CD4-positive, alpha-beta T cell treated with Interleukin-10 for 1 hour (primary cell): ENCODE results near the gene MIPEP.
"Not testable (repeated sequence)": the region's sequence is repeated elsewhere in the genome, so short reads cannot be mapped to it uniquely, and the experiment has no call there.

Experiments used
- DNase-seq: peaks from one replicate; pipeline ENCODE4 v3.0.0-alpha.2; 2020

MIPEP gene

GRCh38 chr13:23884361-23884760 is 4.8 kb downstream of the MIPEP start:
- not testable (repeated sequence) for DNase-seq

GRCh38 chr13:23883255-23883654 is 5.9 kb downstream of the MIPEP start:
- no peak for DNase-seq

- DNase-seq: not testable (repeated sequence)
Measured at GRCh38 chr13:23881402-23881800, 7.8 kb downstream of the MIPEP start.

- not testable (repeated sequence) for DNase-seq
Measured at GRCh38 chr13:23880493-23881401, 8.5 kb downstream of the MIPEP start.

GRCh38 chr13:23877286-23877685 is 11.9 kb downstream of the MIPEP start:
- no peak for DNase-seq

- DNase-seq: no peak
Measured at GRCh38 chr13:23876265-23876664, 12.9 kb downstream of the MIPEP start.

GRCh38 chr13:23871616-23872220 is 17.5 kb downstream of the MIPEP start:
- peak; percentile 16 for DNase-seq

GRCh38 chr13:23870356-23871140 is 18.7 kb downstream of the MIPEP start:
- DNase-seq: no peak

GRCh38 chr13:23868521-23868920 is 20.7 kb downstream of the MIPEP start:
- DNase-seq: no peak

GRCh38 chr13:23867027-23867491 is 22.1 kb downstream of the MIPEP start:
- no peak for DNase-seq

GRCh38 chr13:23866420-23867026 is 22.7 kb downstream of the MIPEP start:
- DNase-seq: no peak

GRCh38 chr13:23865906-23866305 is 23.3 kb downstream of the MIPEP start:
- no peak for DNase-seq

GRCh38 chr13:23865026-23865425 is 24.2 kb downstream of the MIPEP start:
- no peak for DNase-seq

GRCh38 chr13:23861310-23861709 is 27.9 kb downstream of the MIPEP start:
- no peak for DNase-seq

GRCh38 chr13:23859904-23860303 is 29.3 kb downstream of the MIPEP start:
- DNase-seq: no peak

- DNase-seq: no peak
Measured at GRCh38 chr13:23859455-23859854, 29.7 kb downstream of the MIPEP start.

- no peak for DNase-seq
Measured at GRCh38 chr13:23858546-23858945, 30.7 kb downstream of the MIPEP start.

- no peak for DNase-seq
Measured at GRCh38 chr13:23856008-23856750, 33.0 kb downstream of the MIPEP start.

GRCh38 chr13:23855360-23855759 is 33.8 kb downstream of the MIPEP start:
- DNase-seq: no peak

- DNase-seq: no peak
Measured at GRCh38 chr13:23852351-23852750, 36.8 kb downstream of the MIPEP start.

- no peak for DNase-seq
Measured at GRCh38 chr13:23851106-23851505, 38.1 kb downstream of the MIPEP start.

GRCh38 chr13:23850134-23850533 is 39.1 kb downstream of the MIPEP start:
- no peak for DNase-seq
